DOHH2 (cell line): ENCODE results near the gene SEC22A.

Experiments used
- CTCF ChIP-seq: fragments of 200-600 bp; sonication (generic); IDR thresholded peaks from one replicate; pipeline ENCODE4 v1.5.1; 2014; ENCODE audit warnings: antibody characterized with exemption, mild to moderate bottlenecking, low read depth, low read length; ENCODE audit not compliant: poor library complexity, severe bottlenecking
- EZH2phosphoT487 ChIP-seq: fragments of 200-600 bp; sonication (generic); IDR thresholded peaks from 2 replicates; pipeline ENCODE4 v1.6.1; 2017; ENCODE audit warnings: borderline replicate concordance, mild to moderate bottlenecking, antibody characterized with exemption, low read length, moderate library complexity, mixed read lengths

GRCh38 chr3:123313889-123314288, 112.1 kb downstream of the SEC22A start:
- TF ChIP-seq CTCF, result no peak
- no peak for TF ChIP-seq EZH2phosphoT487
